ENCODE data around the gene IGFBPL1. TPM values are rescaled to one million over a fixed set of nuclear protein-coding genes. Genes with fewer than 3 reads are reported as not detected.
A peak's percentile ranks its signal among the peaks of the same experiment; 100 is the strongest.
"Not testable (repeated sequence)": the region's sequence is repeated elsewhere in the genome, so short reads cannot be mapped to it uniquely, and the experiment has no call there.

The IGFBPL1 gene
- total and polyA plus RNA-seq, 2 of the 13 experiments (the other 11 are each of a cell fraction or from before 2014, with no cell fraction given): 0.24 TPM; not detected in 1

DNA sequence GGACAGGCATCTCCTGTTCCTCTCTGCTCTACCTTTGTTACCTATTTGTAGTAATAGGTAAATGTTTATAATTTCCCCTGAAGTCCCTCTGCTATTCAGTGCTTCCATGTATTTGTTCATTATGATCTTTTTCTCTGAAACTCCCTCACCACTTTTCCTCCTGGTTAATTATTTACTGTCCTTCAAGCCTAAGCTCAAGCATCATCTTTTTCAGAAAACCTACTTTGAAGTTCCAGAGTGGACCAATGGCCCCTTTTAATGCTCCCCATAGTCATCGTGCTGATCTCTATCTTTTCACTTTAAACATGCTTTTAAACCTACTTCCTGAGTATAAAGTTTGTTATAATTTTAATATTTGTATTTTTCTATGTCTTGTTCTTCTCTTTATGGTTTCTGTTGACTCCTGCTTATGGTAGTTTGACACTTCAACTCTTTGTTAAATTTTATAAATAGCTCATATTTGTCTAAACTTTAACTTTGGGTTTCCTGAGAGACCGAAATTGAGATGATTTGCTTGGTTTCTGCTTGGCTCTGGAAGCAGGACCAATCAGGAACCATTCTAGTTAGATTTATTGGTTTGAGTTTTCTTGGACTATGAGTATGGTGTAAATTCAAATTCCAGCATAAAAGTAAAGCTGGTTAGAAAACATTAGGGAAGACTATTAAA, 48.5 kb upstream of the IGFBPL1 start:
- Histone ChIP-seq H3K27ac (ENCODE audit: extremely low read length, insufficient read depth, low read length) (peak overlapping the region; percentile 59), H3K4me1 (ENCODE audit: insufficient read depth, low read length) (peaks cover 42% of the 10 kb centered on the region), H3K4me2 (ENCODE audit: low read depth, low read length) (peak overlapping the region; percentile 47), H3K4me3 (replicated peaks in 1 of 3; ENCODE audit: insufficient read depth in 1 of 3, low read depth in 2 of 3, low read length in 3 of 3) (peak overlapping the region in 1 of 3 experiments; percentile 15; a peak in 1 of 6 replicates)
- ATAC-seq (peak; percentile 95), DNase-seq (ENCODE audit: low spot score) (peak; percentile 76), FAIRE-seq (peak; percentile 71)
- H3K9me3 ChIP-seq (ENCODE audit: low read length); H4K20me1 ChIP-seq (ENCODE audit: insufficient read depth, low read length); H3K36me3 ChIP-seq (replicated peaks in 1 of 2; ENCODE audit: control insufficient read depth in 1 of 2, insufficient read depth in 2 of 2, low read length in 2 of 2); H3K79me2 ChIP-seq (ENCODE audit: insufficient read depth, low read length); POLR2A ChIA-PET; in situ Hi-C loops (cut with HindIII; ENCODE audit: extremely low pct_ligation_motif_present, low pct_unique_long_range_greater_than_20kb); H2AFZ ChIP-seq (ENCODE audit: low read length); BruUV-seq (replicated peaks); H3K9ac ChIP-seq (ENCODE audit: insufficient read depth, low read depth, low read length); intact Hi-C loops (cut with micrococcal nuclease; ENCODE audit: unreplicated experiment); CTCF ChIA-PET (ENCODE audit: low intra/inter-chr PET ratio, low total read pairs); H3K27me3 ChIP-seq (ENCODE audit: control insufficient read depth in 1 of 2, insufficient read depth in 2 of 2, low read length in 2 of 2): not testable (repeated sequence)
- WGBS (ENCODE audit: low lambda C conversion rate): 4% methylated on average over 2 of the region's 2 CpGs
- TF ChIP-seq ZGPAT (CRISPR knock-in tag; IDR thresholded peaks at IDR 0.05): peak; percentile 28; the same call in 1 of the 2 replicates
- peak; percentile 48 for TF ChIP-seq SAP130 (CRISPR knock-in tag; IDR thresholded peaks at IDR 0.05; ENCODE audit: low read depth)
- TF ChIP-seq, protein P1, sequence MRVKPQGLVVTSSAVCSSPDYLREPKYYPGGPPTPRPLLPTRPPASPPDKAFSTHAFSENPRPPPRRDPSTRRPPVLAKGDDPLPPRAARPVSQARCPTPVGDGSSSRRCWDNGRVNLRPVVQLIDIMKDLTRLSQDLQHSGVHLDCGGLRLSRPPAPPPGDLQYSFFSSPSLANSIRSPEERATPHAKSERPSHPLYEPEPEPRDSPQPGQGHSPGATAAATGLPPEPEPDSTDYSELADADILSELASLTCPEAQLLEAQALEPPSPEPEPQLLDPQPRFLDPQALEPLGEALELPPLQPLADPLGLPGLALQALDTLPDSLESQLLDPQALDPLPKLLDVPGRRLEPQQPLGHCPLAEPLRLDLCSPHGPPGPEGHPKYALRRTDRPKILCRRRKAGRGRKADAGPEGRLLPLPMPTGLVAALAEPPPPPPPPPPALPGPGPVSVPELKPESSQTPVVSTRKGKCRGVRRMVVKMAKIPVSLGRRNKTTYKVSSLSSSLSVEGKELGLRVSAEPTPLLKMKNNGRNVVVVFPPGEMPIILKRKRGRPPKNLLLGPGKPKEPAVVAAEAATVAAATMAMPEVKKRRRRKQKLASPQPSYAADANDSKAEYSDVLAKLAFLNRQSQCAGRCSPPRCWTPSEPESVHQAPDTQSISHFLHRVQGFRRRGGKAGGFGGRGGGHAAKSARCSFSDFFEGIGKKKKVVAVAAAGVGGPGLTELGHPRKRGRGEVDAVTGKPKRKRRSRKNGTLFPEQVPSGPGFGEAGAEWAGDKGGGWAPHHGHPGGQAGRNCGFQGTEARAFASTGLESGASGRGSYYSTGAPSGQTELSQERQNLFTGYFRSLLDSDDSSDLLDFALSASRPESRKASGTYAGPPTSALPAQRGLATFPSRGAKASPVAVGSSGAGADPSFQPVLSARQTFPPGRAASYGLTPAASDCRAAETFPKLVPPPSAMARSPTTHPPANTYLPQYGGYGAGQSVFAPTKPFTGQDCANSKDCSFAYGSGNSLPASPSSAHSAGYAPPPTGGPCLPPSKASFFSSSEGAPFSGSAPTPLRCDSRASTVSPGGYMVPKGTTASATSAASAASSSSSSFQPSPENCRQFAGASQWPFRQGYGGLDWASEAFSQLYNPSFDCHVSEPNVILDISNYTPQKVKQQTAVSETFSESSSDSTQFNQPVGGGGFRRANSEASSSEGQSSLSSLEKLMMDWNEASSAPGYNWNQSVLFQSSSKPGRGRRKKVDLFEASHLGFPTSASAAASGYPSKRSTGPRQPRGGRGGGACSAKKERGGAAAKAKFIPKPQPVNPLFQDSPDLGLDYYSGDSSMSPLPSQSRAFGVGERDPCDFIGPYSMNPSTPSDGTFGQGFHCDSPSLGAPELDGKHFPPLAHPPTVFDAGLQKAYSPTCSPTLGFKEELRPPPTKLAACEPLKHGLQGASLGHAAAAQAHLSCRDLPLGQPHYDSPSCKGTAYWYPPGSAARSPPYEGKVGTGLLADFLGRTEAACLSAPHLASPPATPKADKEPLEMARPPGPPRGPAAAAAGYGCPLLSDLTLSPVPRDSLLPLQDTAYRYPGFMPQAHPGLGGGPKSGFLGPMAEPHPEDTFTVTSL (CRISPR knock-in tag; IDR thresholded peaks at IDR 0.05; ENCODE audit: borderline replicate concordance): peak; percentile 29; the same call in 1 of the 2 replicates
- TF ChIP-seq NCOA2 (CRISPR knock-in tag; IDR thresholded peaks at IDR 0.05): 0 out of 2 replicates have a peak, but pooled peaks have one; percentile 16
- TF ChIP-seq ZNF614 (CRISPR knock-in tag; IDR thresholded peaks at IDR 0.05; ENCODE audit: borderline replicate concordance): 0 out of 2 replicates have a peak, but pooled peaks have one; percentile 43
- TF ChIP-seq ARID5B (CRISPR knock-in tag; IDR thresholded peaks at IDR 0.05): peak; percentile 39; the same call in 1 of the 2 replicates
- TF ChIP-seq TCF7 (IDR thresholded peaks at IDR 0.05; ENCODE audit: low read depth): peak; percentile 59
- TF ChIP-seq PAXIP1 (CRISPR knock-in tag; conservative IDR thresholded peaks at IDR 0.05): peak; percentile 79

Data from HepG2 (cell line).